Activated B cell treated with CpG ODN at 0.5 μM for 24 hours (primary cell): ENCODE measurements around the gene HAVCR2. TPM values are rescaled to one million over a fixed set of nuclear protein-coding genes. Genes with fewer than 3 reads are reported as not detected.

ENCODE experiments used
- ATAC-seq: fragments of 200-7000 bp; cut with Tn5 transposase; one replicate; pipeline ENCODE4 v1.10.0; 2021; ENCODE audit warnings: low read depth, mild to moderate bottlenecking, moderate library complexity
- CTCF ChIA-PET: fragments of 350-600 bp; sonication (Branson Sonifier 250); formaldehyde crosslinking; loops from one replicate; lab custom pipeline; 2021; ENCODE audit warnings: antibody characterized with exemption; lab: Charles Lee
- POLR2A ChIA-PET: fragments of 350-600 bp; sonication (Branson Sonifier 250); formaldehyde crosslinking; loops from one replicate; lab custom pipeline; 2021; ENCODE audit warnings: antibody characterized with exemption; lab: Charles Lee
- DNase-seq: peaks from one replicate; pipeline ENCODE4 v3.0.0; 2022
- H3K27ac Mint-ChIP-seq: one replicate; pipeline ENCODE4 v1.8.0; 2020; ENCODE audit warnings: mixed read lengths
- H3K27me3 Mint-ChIP-seq: one replicate; pipeline ENCODE4 v1.8.0; 2021; ENCODE audit warnings: mixed read lengths
- H3K36me3 Mint-ChIP-seq: one replicate; pipeline ENCODE4 v1.8.0; 2021; ENCODE audit warnings: low read depth, mixed read lengths
- H3K4me1 Mint-ChIP-seq: one replicate; pipeline ENCODE4 v1.8.0; 2021; ENCODE audit warnings: mixed read lengths
- H3K4me3 Mint-ChIP-seq: one replicate; pipeline ENCODE4 v1.8.0; 2020; ENCODE audit warnings: mild to moderate bottlenecking, mixed read lengths
- H3K9me3 Mint-ChIP-seq: one replicate; pipeline ENCODE4 v1.8.0; 2020; ENCODE audit warnings: mixed read lengths
- CTCF ChIP-seq: fragments of 200-600 bp; IDR thresholded peaks from one replicate; pipeline ENCODE4 v1.8.0; 2022; ENCODE audit warnings: antibody characterized with exemption, mild to moderate bottlenecking
- intact Hi-C: fragments of 100-400 bp; cut with micrococcal nuclease; formaldehyde crosslinking; loops from one replicate; pipeline ENCODE4 v1.15.1; 2024
- total RNA-seq: library from RNA; stranded (reverse); gene quantifications from 2 replicates; pipeline ENCODE4 v1.2.3, GENCODE V29; 2022

Gene HAVCR2
- total RNA-seq, 1 donor from 2014 or later = 0.84 TPM

- intact Hi-C loops = loop anchor here (1.0 to 5.0 kb wide), 4 partner anchors 195 to 1430 kb away; no protein-coding TSS in a partner anchor
- H3K4me1 Mint-ChIP-seq = peaks cover 10% of the 10 kb centered on the region
- H3K27ac Mint-ChIP-seq = no peak overlapping the region
- DNase-seq (no peak), ATAC-seq (no peak)
- POLR2A ChIA-PET = interaction anchor here (2.5 kb wide), 1 partner anchor 10 kb away, joined by 11 read pairs; the partner anchor contains the start of gene MED7
- CTCF ChIA-PET = interaction anchor here (0.8 to 3.5 kb wide), 11 partner anchors 10 to 1993 kb away, joined by 3 to 19 read pairs (median 4); no protein-coding TSS in a partner anchor
- no peaks in the 10 kb centered on the region for H3K9me3 Mint-ChIP-seq
- no peak overlapping the region for H3K4me3 Mint-ChIP-seq
- no peak for TF ChIP-seq CTCF
- no peaks in the 10 kb centered on the region for H3K27me3 Mint-ChIP-seq
- H3K36me3 Mint-ChIP-seq = peaks cover 9% of the 10 kb centered on the region
These were observed 23.4 kb upstream of the HAVCR2 start for GRCh38 chr5:157132281-157132612.

GRCh38 chr5:157130925-157131324 is 22.1 kb upstream of the HAVCR2 start:
- intact Hi-C loops = loop anchor here (5.0 kb wide), 3 partner anchors 294 to 1429 kb away; no protein-coding TSS in a partner anchor
- ATAC-seq = peak; percentile 62
- TF ChIP-seq CTCF = no peak
- no peak for DNase-seq
- ChIA-PET CTCF (interaction anchor here (1.3 to 3.5 kb wide), 3 partner anchors 1431 to 1991 kb away, joined by 3 to 19 read pairs (median 5); no protein-coding TSS in a partner anchor), POLR2A (interaction anchor here (2.5 kb wide), 1 partner anchor 12 kb away, joined by 11 read pairs; the partner anchor contains the start of gene MED7)
- Mint-ChIP-seq H3K4me3 (no peak overlapping the region), H3K27ac (no peak overlapping the region), H3K9me3 (no peaks in the 10 kb centered on the region), H3K27me3 (no peaks in the 10 kb centered on the region), H3K36me3 (peaks cover 1% of the 10 kb centered on the region), H3K4me1 (peaks cover 10% of the 10 kb centered on the region)

- intact Hi-C loops = no loop called here
- no peak for TF ChIP-seq CTCF
- DNase-seq (no peak), ATAC-seq (no peak)
- ChIA-PET CTCF (interaction anchor here (0.9 kb wide), 1 partner anchor 10 kb away, joined by 3 read pairs; no protein-coding TSS in a partner anchor), POLR2A (no interaction called here)
- Mint-ChIP-seq H3K27ac (no peak overlapping the region), H3K36me3 (peaks cover 11% of the 10 kb centered on the region), H3K4me3 (no peak overlapping the region), H3K9me3 (peaks cover 18% of the 10 kb centered on the region), H3K4me1 (no peaks in the 10 kb centered on the region), H3K27me3 (no peaks in the 10 kb centered on the region)
These were observed 12.9 kb upstream of the HAVCR2 start for GRCh38 chr5:157121709-157122108.

GRCh38 chr5:157120102-157120501 is 11.3 kb upstream of the HAVCR2 start:
- TF ChIP-seq CTCF = no peak
- intact Hi-C loops = no loop called here
- Mint-ChIP-seq H3K9me3 (peaks cover 18% of the 10 kb centered on the region), H3K27me3 (no peaks in the 10 kb centered on the region), H3K36me3 (peaks cover 11% of the 10 kb centered on the region), H3K4me1 (no peaks in the 10 kb centered on the region), H3K27ac (no peak overlapping the region), H3K4me3 (no peak overlapping the region)
- no peak for DNase-seq
- CTCF ChIA-PET = no interaction called here
- no peak for ATAC-seq
- POLR2A ChIA-PET = no interaction called here

GRCh38 chr5:157116483-157116954 is 7.7 kb upstream of the HAVCR2 start:
- DNase-seq = no peak
- ChIA-PET POLR2A (interaction anchor here (1.1 kb wide), 1 partner anchor 26 kb away, joined by 3 read pairs; the partner anchor contains the start of gene MED7), CTCF (no interaction called here)
- H3K27me3 Mint-ChIP-seq = no peaks in the 10 kb centered on the region
- H3K36me3 Mint-ChIP-seq = no peaks in the 10 kb centered on the region
- no peak overlapping the region for H3K27ac Mint-ChIP-seq
- intact Hi-C loops = no loop called here
- no peak for TF ChIP-seq CTCF
- no peaks in the 10 kb centered on the region for H3K4me1 Mint-ChIP-seq
- H3K4me3 Mint-ChIP-seq = no peak overlapping the region
- H3K9me3 Mint-ChIP-seq = peaks cover 4% of the 10 kb centered on the region
- ATAC-seq = no peak
